ENCODE measurements around the gene SIRPG. TPM values are rescaled to one million over a fixed set of nuclear protein-coding genes. Genes with fewer than 3 reads are reported as not detected.

Gene SIRPG
- total and polyA plus RNA-seq, 2 of the 13 experiments (the other 11 are each of a cell fraction or from before 2014, with no cell fraction given): not detected

GRCh38 chr20:1654996-1655395 is 2.6 kb downstream of the SIRPG start (continued):
- TF ChIP-seq ESRRA (CRISPR knock-in tag; IDR thresholded peaks at IDR 0.05; ENCODE audit: low read depth) (no peak), PAX8 (CRISPR knock-in tag; IDR thresholded peaks at IDR 0.05; ENCODE audit: borderline replicate concordance) (no peak), ZNF432 (CRISPR knock-in tag; IDR thresholded peaks at IDR 0.05; ENCODE audit: borderline replicate concordance) (no peak), ZNF607 (CRISPR knock-in tag; IDR thresholded peaks at IDR 0.05; ENCODE audit: borderline replicate concordance) (no peak), ZSCAN21 (CRISPR knock-in tag; IDR thresholded peaks at IDR 0.05; ENCODE audit: borderline replicate concordance) (no peak)

GRCh38 chr20:1652960-1653359 is 4.6 kb downstream of the SIRPG start:
- H3K36me3 ChIP-seq (replicated peaks in 1 of 2; ENCODE audit: control insufficient read depth in 1 of 2, insufficient read depth in 2 of 2, low read length in 2 of 2): no peaks in the 10 kb centered on the region
- H2AFZ ChIP-seq (ENCODE audit: low read length): no peak overlapping the region
- ChIA-PET CTCF (ENCODE audit: low intra/inter-chr PET ratio, low total read pairs) (no interaction called here), POLR2A (no interaction called here)
- no peaks in the 10 kb centered on the region for H3K79me2 ChIP-seq (ENCODE audit: insufficient read depth, low read length)
- FAIRE-seq (no peak), ATAC-seq (no peak), DNase-seq (ENCODE audit: low spot score) (no peak)
- no peaks in the 10 kb centered on the region for H3K4me1 ChIP-seq (ENCODE audit: insufficient read depth, low read length)
- 3% methylated on average over 3 of the region's 3 CpGs for whole genome bisulfite sequencing (ENCODE audit: low lambda C conversion rate)
- in situ Hi-C loops (cut with HindIII; ENCODE audit: extremely low pct_ligation_motif_present, low pct_unique_long_range_greater_than_20kb): no loop called here
- H3K4me3 ChIP-seq (replicated peaks in 1 of 3; ENCODE audit: insufficient read depth in 1 of 3, low read depth in 2 of 3, low read length in 3 of 3): no peak overlapping the region
- no peak overlapping the region for H3K9ac ChIP-seq (ENCODE audit: insufficient read depth, low read depth, low read length)
- H3K9me3 ChIP-seq (ENCODE audit: low read length): no peaks in the 10 kb centered on the region
- intact Hi-C loops (cut with micrococcal nuclease; ENCODE audit: unreplicated experiment): no loop called here
- no peaks in the 10 kb centered on the region for H3K27me3 ChIP-seq (ENCODE audit: control insufficient read depth in 1 of 2, insufficient read depth in 2 of 2, low read length in 2 of 2)
- H3K27ac ChIP-seq (ENCODE audit: extremely low read length, insufficient read depth, low read length): no peak overlapping the region
- BruUV-seq (replicated peaks): no TSS peak
- no peak overlapping the region for H3K4me2 ChIP-seq (ENCODE audit: low read depth, low read length)
- no peaks in the 10 kb centered on the region for H4K20me1 ChIP-seq (ENCODE audit: insufficient read depth, low read length)
- TF ChIP-seq SAP130 (CRISPR knock-in tag; IDR thresholded peaks at IDR 0.05; ENCODE audit: low read depth): no peak
- TF ChIP-seq ARNTL (CRISPR knock-in tag; IDR thresholded peaks at IDR 0.05): no peak
- no peak for TF ChIP-seq EP300 (IDR thresholded peaks at IDR 0.05; ENCODE audit: low read depth in 2 of 2, low read length in 2 of 2)
- TF ChIP-seq EP300 (CRISPR knock-in tag; IDR thresholded peaks at IDR 0.05; ENCODE audit: borderline replicate concordance): no peak
- no peak for TF ChIP-seq ZNF207 (IDR thresholded peaks at IDR 0.05; ENCODE audit: borderline replicate concordance)
- no peak for TF ChIP-seq ZNF33A (CRISPR knock-in tag; IDR thresholded peaks at IDR 0.05; ENCODE audit: borderline replicate concordance)
- TF ChIP-seq DZIP1 (CRISPR knock-in tag; IDR thresholded peaks at IDR 0.05): no peak
- TF ChIP-seq RFXAP (CRISPR knock-in tag; IDR thresholded peaks at IDR 0.05; ENCODE audit: borderline replicate concordance): no peak
- no peak for TF ChIP-seq BATF2 (CRISPR knock-in tag; IDR thresholded peaks at IDR 0.05)
- TF ChIP-seq ZFP91 (CRISPR knock-in tag; IDR thresholded peaks at IDR 0.05; ENCODE audit: borderline replicate concordance): no peak
- TF ChIP-seq ZNF790 (CRISPR knock-in tag; IDR thresholded peaks at IDR 0.05; ENCODE audit: borderline replicate concordance): no peak
- no peak for TF ChIP-seq ZFP36L1 (CRISPR knock-in tag; IDR thresholded peaks at IDR 0.05)
- no peak for TF ChIP-seq IKZF1 (IDR thresholded peaks at IDR 0.05)
- TF ChIP-seq ISX (CRISPR knock-in tag; conservative IDR thresholded peaks at IDR 0.05): no peak
- TF ChIP-seq RBM22 (optimal IDR thresholded peaks at IDR 0.05; ENCODE audit: low read length): no peak
